Islet precursor cell (in vitro differentiated cells): ENCODE measurements around the gene MRPS5.

ENCODE experiments used
- DNase-seq: peaks from one replicate; pipeline ENCODE4 v3.0.0-alpha.2; 2018

Gene MRPS5

GRCh38 chr2:95087379-95087778 lies 34.2 kb downstream of the MRPS5 start:
- DNase-seq: peak; percentile 54

- DNase-seq: no peak
Measured at GRCh38 chr2:95086017-95086416, 35.6 kb downstream of the MRPS5 start.

GRCh38 chr2:95082477-95082876 lies 39.1 kb downstream of the MRPS5 start:
- DNase-seq: no peak

- DNase-seq: no peak
Measured at GRCh38 chr2:95079199-95079683, 42.4 kb downstream of the MRPS5 start.

GRCh38 chr2:95077861-95078603 lies 43.6 kb downstream of the MRPS5 start:
- no peak for DNase-seq

GRCh38 chr2:95077530-95077825 lies 44.1 kb downstream of the MRPS5 start:
- no peak for DNase-seq

- peak; percentile 88 for DNase-seq
Measured at GRCh38 chr2:95076705-95077529, 44.7 kb downstream of the MRPS5 start.

GRCh38 chr2:95075440-95076132 lies 46.0 kb downstream of the MRPS5 start:
- no peak for DNase-seq

GRCh38 chr2:95074663-95075439 lies 46.8 kb downstream of the MRPS5 start:
- no peak for DNase-seq

GRCh38 chr2:95073856-95074662 lies 47.5 kb downstream of the MRPS5 start:
- DNase-seq: no peak

GRCh38 chr2:95072424-95072823 lies 49.2 kb downstream of the MRPS5 start:
- DNase-seq: no peak

GRCh38 chr2:95071856-95072255 lies 49.8 kb downstream of the MRPS5 start:
- no peak for DNase-seq

- no peak for DNase-seq
Measured at GRCh38 chr2:95069465-95069864, 52.1 kb downstream of the MRPS5 start.

GRCh38 chr2:95068256-95068655 lies 53.4 kb downstream of the MRPS5 start:
- DNase-seq: peak; percentile 9

GRCh38 chr2:95063086-95063958 lies 58.3 kb downstream of the MRPS5 start:
- peak; percentile 22 for DNase-seq

- DNase-seq: peak; percentile 51
Measured at GRCh38 chr2:95062242-95063085, 59.1 kb downstream of the MRPS5 start.

- DNase-seq: peak; percentile 37
Measured at GRCh38 chr2:95061601-95062183, 59.9 kb downstream of the MRPS5 start.

GRCh38 chr2:95061119-95061512 lies 60.5 kb downstream of the MRPS5 start:
- no peak for DNase-seq

- DNase-seq: peak; percentile 49
Measured at GRCh38 chr2:95060446-95061118, 61.0 kb downstream of the MRPS5 start.
